PC-3 (cell line): ENCODE measurements around the gene DMD. TPM values are rescaled to one million over a fixed set of nuclear protein-coding genes. Genes with fewer than 3 reads are reported as not detected.

Experiments
- ATAC-seq: fragments of 200-7000 bp; cut with Tn5 transposase; 2 replicates; pipeline ENCODE4 v1.9.1; 2020; ENCODE audit warnings: mild to moderate bottlenecking, moderate library complexity
- BruUV-seq: library from RNA; stranded (reverse); fragments of 400-500 nt; replicated peaks from 2 replicates; lab custom pipeline; 2021; lab: Mats Ljungman, UMichigan
- CTCF ChIA-PET: fragments of 300-600 bp; sonication (Branson Sonifier 250); formaldehyde crosslinking; loops from one replicate; lab custom pipeline; 2022; ENCODE audit warnings: antibody characterized with exemption; lab: Charles Lee
- POLR2A ChIA-PET: fragments of 300-600 bp; sonication (Branson Sonifier 250); formaldehyde crosslinking; loops from one replicate; lab custom pipeline; 2022; ENCODE audit warnings: antibody characterized with exemption; ENCODE audit not compliant: unreplicated experiment; lab: Charles Lee
- DNase-seq: peaks from one replicate; pipeline ENCODE4 v3.0.0-alpha.2; 2015
- H2AFZ ChIP-seq: fragments of 300-600 bp; sonication (generic); 2 replicates; pipeline ENCODE4 v1.6.0; 2016; ENCODE audit warnings: antibody characterized with exemption, low read length
- H3F3A ChIP-seq: fragments of 300-600 bp; sonication (generic); one replicate; pipeline ENCODE4 v1.6.0; 2017; ENCODE audit warnings: antibody characterized with exemption, low read length, control low read depth, mild to moderate bottlenecking; ENCODE audit not compliant: unreplicated experiment
- H3K27ac ChIP-seq: fragments of 300-600 bp; sonication (generic); 2 replicates; pipeline ENCODE4 v1.5.1; 2016; ENCODE audit warnings: mild to moderate bottlenecking, low read length
- H3K27me3 ChIP-seq: fragments of 300-600 bp; sonication (generic); 2 replicates; pipeline ENCODE4 v1.6.1; 2016; ENCODE audit warnings: low read length, mixed read lengths
- H3K36me3 ChIP-seq: fragments of 300-600 bp; sonication (generic); 2 replicates; pipeline ENCODE4 v1.6.1; 2016; ENCODE audit warnings: low read depth, mixed run types, low read length, mixed read lengths
- H3K4me1 ChIP-seq: fragments of 300-600 bp; sonication (generic); 2 replicates; pipeline ENCODE4 v1.5.1; 2016; ENCODE audit warnings: low read length; ENCODE audit not compliant: insufficient read depth
- H3K4me2 ChIP-seq: fragments of 300-600 bp; sonication (generic); 2 replicates; pipeline ENCODE4 v1.6.0; 2016; ENCODE audit warnings: low read length
- H3K4me3 ChIP-seq: fragments of 300-600 bp; sonication (generic); 2 replicates; pipeline ENCODE4 v1.5.1; 2016; ENCODE audit warnings: mild to moderate bottlenecking, low read length, mixed read lengths
- H3K79me2 ChIP-seq: fragments of 300-600 bp; sonication (generic); 2 replicates; pipeline ENCODE4 v1.6.1; 2017; ENCODE audit warnings: low read length, mixed read lengths
- H3K9ac ChIP-seq: fragments of 300-600 bp; sonication (generic); 2 replicates; pipeline ENCODE4 v1.6.0; 2016; ENCODE audit warnings: mild to moderate bottlenecking, low read length
- H3K9me2 ChIP-seq: fragments of 300-600 bp; sonication (generic); replicated peaks from 2 replicates; pipeline ENCODE4 v1.6.1; 2016; ENCODE audit warnings: mixed run types, low read length, mixed read lengths
- H3K9me3 ChIP-seq: fragments of 300-600 bp; sonication (generic); 2 replicates; pipeline ENCODE4 v1.6.1; 2016; ENCODE audit warnings: low read length, mixed read lengths
- H4K20me1 ChIP-seq: fragments of 300-600 bp; sonication (generic); 2 replicates; pipeline ENCODE4 v1.6.1; 2016; ENCODE audit warnings: low read length, mixed read lengths
- CTCF ChIP-seq: fragments of 300-600 bp; sonication (generic); conservative IDR thresholded peaks from 2 replicates; pipeline ENCODE4 v1.5.1; 2017; ENCODE audit warnings: antibody characterized with exemption, low read depth, mild to moderate bottlenecking, low read length
- EZH2 ChIP-seq: fragments of 300-600 bp; sonication (generic); IDR thresholded peaks from one replicate; pipeline ENCODE4 v1.6.1; 2017; ENCODE audit warnings: antibody characterized with exemption, mild to moderate bottlenecking, low read length; ENCODE audit not compliant: unreplicated experiment
- EZH2phosphoT487 ChIP-seq: fragments of 300-600 bp; sonication (generic); IDR thresholded peaks from 2 replicates; pipeline ENCODE4 v1.6.1; 2018; ENCODE audit warnings: mild to moderate bottlenecking, antibody characterized with exemption, low read length, borderline replicate concordance
- intact Hi-C: fragments of 100-400 bp; cut with micrococcal nuclease; formaldehyde crosslinking; loops from 2 replicates; pipeline ENCODE4 v1.9.0; 2023
- total RNA-seq: library from RNA; depleted of rRNA; stranded (reverse); fragments of >200 nt; gene quantifications from 2 replicates; pipeline ENCODE4 v1.2.3, GENCODE V29; 2014

The DMD gene
- total RNA-seq, 1 experiment from 2014 or later, result not detected

- ATAC-seq (no peak), DNase-seq (no peak)
- H2AFZ ChIP-seq, result no peak overlapping the region
- no peaks in the 10 kb centered on the region for H3K9me3 ChIP-seq
- no peak overlapping the region for H3K27ac ChIP-seq
- TF ChIP-seq CTCF, result no peak
- no peak overlapping the region for H3K9ac ChIP-seq
- H3K9me2 ChIP-seq, result no peaks in the 10 kb centered on the region
- ChIA-PET CTCF (no interaction called here), POLR2A (no interaction called here)
- H3K79me2 ChIP-seq, result no peaks in the 10 kb centered on the region
- no peaks in the 10 kb centered on the region for H4K20me1 ChIP-seq
- no peaks in the 10 kb centered on the region for H3K36me3 ChIP-seq
- no peaks in the 10 kb centered on the region for H3F3A ChIP-seq
- intact Hi-C loops, result no loop called here
- H3K4me2 ChIP-seq, result no peak overlapping the region
- no peaks in the 10 kb centered on the region for H3K27me3 ChIP-seq
- no TSS peak for BruUV-seq
- no peak overlapping the region for H3K4me3 ChIP-seq
- no peaks in the 10 kb centered on the region for H3K4me1 ChIP-seq
Measured at GRCh38 chrX:33149085-33149484, 62.3 kb downstream of the DMD start.

GRCh38 chrX:33142331-33142730 is 69.0 kb downstream of the DMD start:
- ChIA-PET POLR2A (no interaction called here), CTCF (no interaction called here)
- no peak for TF ChIP-seq EZH2
- TF ChIP-seq CTCF, result no peak
- no peak for TF ChIP-seq EZH2phosphoT487
- Histone ChIP-seq H3K9me3 (no peaks in the 10 kb centered on the region), H3K4me1 (no peaks in the 10 kb centered on the region), H2AFZ (no peak overlapping the region), H3K9me2 (no peaks in the 10 kb centered on the region), H3K27ac (no peak overlapping the region), H3K27me3 (no peaks in the 10 kb centered on the region), H3F3A (no peaks in the 10 kb centered on the region), H3K4me3 (no peak overlapping the region), H4K20me1 (no peaks in the 10 kb centered on the region), H3K79me2 (no peaks in the 10 kb centered on the region), H3K36me3 (no peaks in the 10 kb centered on the region), H3K9ac (no peak overlapping the region), H3K4me2 (no peak overlapping the region)
- BruUV-seq, result no TSS peak
- DNase-seq (no peak), ATAC-seq (no peak)
- intact Hi-C loops, result no loop called here

- no TSS peak for BruUV-seq
- Histone ChIP-seq H3K36me3 (no peaks in the 10 kb centered on the region), H4K20me1 (no peaks in the 10 kb centered on the region), H3K9me2 (no peaks in the 10 kb centered on the region), H3K79me2 (no peaks in the 10 kb centered on the region), H3K9ac (no peak overlapping the region), H3K9me3 (no peaks in the 10 kb centered on the region), H2AFZ (no peak overlapping the region), H3K4me3 (no peak overlapping the region), H3K4me1 (no peaks in the 10 kb centered on the region), H3K4me2 (no peak overlapping the region), H3K27ac (no peak overlapping the region), H3F3A (no peaks in the 10 kb centered on the region), H3K27me3 (no peaks in the 10 kb centered on the region)
- peak; percentile 7 for DNase-seq
- no peak for ATAC-seq
- no peak for TF ChIP-seq EZH2
- no peak for TF ChIP-seq EZH2phosphoT487
- no peak for TF ChIP-seq CTCF
- POLR2A ChIA-PET, result no interaction called here
- intact Hi-C loops, result no loop called here
- CTCF ChIA-PET, result no interaction called here
Measured at GRCh38 chrX:33138677-33139249, 72.6 kb downstream of the DMD start.
